Nephron progenitor cell (in vitro differentiated cells): ENCODE data around the gene NR6A1.

Source experiments
- DNase-seq: peaks from one replicate; pipeline ENCODE4 v3.0.0; 2021
- H3K27ac Mint-ChIP-seq: 2 replicates; pipeline ENCODE4 v1.8.0; 2021; ENCODE audit warnings: mild to moderate bottlenecking, moderate library complexity, mixed read lengths
- H3K27me3 Mint-ChIP-seq: 2 replicates; pipeline ENCODE4 v1.8.0; 2021; ENCODE audit warnings: mild to moderate bottlenecking, low read depth, mixed read lengths; ENCODE audit not compliant: poor library complexity
- H3K36me3 Mint-ChIP-seq: 2 replicates; pipeline ENCODE4 v1.8.0; 2021; ENCODE audit warnings: low read depth, mixed read lengths
- H3K4me1 Mint-ChIP-seq: 2 replicates; pipeline ENCODE4 v1.8.0; 2021; ENCODE audit warnings: mixed read lengths
- H3K4me3 Mint-ChIP-seq: 2 replicates; pipeline ENCODE4 v1.8.0; 2021; ENCODE audit warnings: mild to moderate bottlenecking, moderate library complexity, mixed read lengths
- H3K9me3 Mint-ChIP-seq: 2 replicates; pipeline ENCODE4 v1.8.0; 2021; ENCODE audit warnings: mild to moderate bottlenecking, moderate library complexity, mixed read lengths
- TF ChIP-seq, protein P1 (sequence below): fragments of 200-600 bp; sonication (generic); IDR thresholded peaks from 2 replicates; pipeline ENCODE4 v1.5.0; 2021; ENCODE audit warnings: antibody characterized with exemption

The NR6A1 gene

DNA sequence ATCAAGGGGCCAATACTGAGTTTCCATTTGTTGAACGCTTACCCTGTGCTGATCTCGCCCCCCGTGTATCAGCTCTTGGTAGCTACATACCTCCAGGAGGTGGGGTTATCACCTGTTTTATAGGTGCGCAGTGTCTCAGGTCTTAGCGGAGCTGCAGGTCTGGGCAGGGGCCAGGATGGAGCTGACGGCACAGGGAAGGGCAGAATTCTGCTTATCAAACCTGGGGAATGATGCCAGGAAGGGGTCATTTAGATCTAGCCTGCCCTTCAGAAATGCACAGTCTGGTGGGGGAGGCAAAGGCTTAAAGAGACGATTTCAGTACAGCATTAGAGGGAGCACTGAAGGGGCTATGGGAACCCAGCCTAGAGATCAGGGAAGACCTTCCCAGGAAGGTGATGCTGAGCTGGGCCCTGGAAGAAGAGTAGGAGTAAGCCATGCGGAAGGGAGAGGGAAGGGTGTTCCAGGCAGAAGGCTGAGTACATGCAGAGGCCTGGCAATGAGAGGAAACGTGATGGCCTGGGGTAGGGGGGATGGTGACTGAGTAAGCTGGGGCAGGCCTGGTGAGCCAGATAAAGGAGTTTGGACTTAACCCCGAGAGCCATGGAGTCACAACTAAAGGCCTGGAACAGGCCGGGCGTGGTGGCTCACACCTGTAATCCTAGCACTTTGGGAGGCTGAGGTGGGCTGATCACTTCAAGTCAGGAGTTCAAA is 37.3 kb upstream of the NR6A1 start:
- Mint-ChIP-seq H3K36me3 (peaks cover 3% of the 10 kb centered on the region), H3K9me3 (no peaks in the 10 kb centered on the region), H3K4me1 (peaks cover 23% of the 10 kb centered on the region), H3K27ac (peak overlapping the region; percentile 49), H3K27me3 (peaks cover under 1% of the 10 kb centered on the region), H3K4me3 (no peak overlapping the region)
- no peak for DNase-seq
- TF ChIP-seq, protein P1, sequence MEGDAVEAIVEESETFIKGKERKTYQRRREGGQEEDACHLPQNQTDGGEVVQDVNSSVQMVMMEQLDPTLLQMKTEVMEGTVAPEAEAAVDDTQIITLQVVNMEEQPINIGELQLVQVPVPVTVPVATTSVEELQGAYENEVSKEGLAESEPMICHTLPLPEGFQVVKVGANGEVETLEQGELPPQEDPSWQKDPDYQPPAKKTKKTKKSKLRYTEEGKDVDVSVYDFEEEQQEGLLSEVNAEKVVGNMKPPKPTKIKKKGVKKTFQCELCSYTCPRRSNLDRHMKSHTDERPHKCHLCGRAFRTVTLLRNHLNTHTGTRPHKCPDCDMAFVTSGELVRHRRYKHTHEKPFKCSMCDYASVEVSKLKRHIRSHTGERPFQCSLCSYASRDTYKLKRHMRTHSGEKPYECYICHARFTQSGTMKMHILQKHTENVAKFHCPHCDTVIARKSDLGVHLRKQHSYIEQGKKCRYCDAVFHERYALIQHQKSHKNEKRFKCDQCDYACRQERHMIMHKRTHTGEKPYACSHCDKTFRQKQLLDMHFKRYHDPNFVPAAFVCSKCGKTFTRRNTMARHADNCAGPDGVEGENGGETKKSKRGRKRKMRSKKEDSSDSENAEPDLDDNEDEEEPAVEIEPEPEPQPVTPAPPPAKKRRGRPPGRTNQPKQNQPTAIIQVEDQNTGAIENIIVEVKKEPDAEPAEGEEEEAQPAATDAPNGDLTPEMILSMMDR, result no peak

DNA sequence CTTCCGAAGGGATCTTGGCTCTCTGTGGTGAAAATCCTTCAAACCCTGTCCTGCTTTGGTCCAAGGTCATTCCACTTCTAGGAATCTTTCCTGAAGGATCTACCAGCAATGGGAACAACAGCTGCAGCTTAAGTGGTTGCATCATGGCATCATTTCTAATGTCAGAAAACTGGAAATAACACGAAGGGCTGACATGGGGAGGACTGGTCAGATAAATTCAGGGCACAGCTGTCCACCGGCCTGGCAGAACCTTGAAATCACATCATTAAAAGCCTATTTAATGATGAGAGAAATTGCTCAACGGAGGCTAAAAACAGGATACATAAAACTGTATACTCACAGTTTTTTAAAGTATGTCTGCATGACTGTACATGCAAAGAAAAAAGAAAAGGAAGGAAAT is 34.1 kb upstream of the NR6A1 start:
- peaks cover 17% of the 10 kb centered on the region for H3K4me1 Mint-ChIP-seq
- TF ChIP-seq, protein P1, result no peak
- no peak overlapping the region for H3K4me3 Mint-ChIP-seq
- H3K36me3 Mint-ChIP-seq, result peaks cover 3% of the 10 kb centered on the region
- H3K27ac Mint-ChIP-seq, result no peak overlapping the region
- no peak for DNase-seq
- H3K9me3 Mint-ChIP-seq, result no peaks in the 10 kb centered on the region
- peaks cover 3% of the 10 kb centered on the region for H3K27me3 Mint-ChIP-seq

DNA sequence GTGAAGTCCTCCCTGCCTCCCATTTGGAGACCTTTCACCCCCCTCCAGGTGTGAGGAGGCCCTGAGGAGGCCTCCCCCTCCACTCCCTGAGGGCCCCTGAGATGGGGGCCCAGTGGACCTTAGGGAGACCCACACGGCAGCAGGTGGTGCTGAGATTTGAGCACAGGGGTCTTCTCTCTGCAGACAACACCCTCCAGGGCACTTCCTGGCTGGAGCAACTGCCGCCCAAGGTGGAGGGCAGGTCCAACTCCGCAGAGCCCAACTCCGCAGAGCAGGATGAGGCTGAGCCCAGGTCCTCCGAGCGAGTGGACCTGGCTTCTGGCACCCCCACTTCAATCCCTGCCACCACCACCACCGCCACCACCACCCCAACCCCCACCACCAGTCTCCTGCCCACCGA is 32.8 kb upstream of the NR6A1 start:
- Mint-ChIP-seq H3K27me3 (peaks cover 3% of the 10 kb centered on the region), H3K4me3 (no peak overlapping the region), H3K27ac (no peak overlapping the region), H3K9me3 (no peaks in the 10 kb centered on the region), H3K4me1 (peaks cover 17% of the 10 kb centered on the region), H3K36me3 (peaks cover 3% of the 10 kb centered on the region)
- DNase-seq, result no peak
- TF ChIP-seq, protein P1, result no peak

DNA sequence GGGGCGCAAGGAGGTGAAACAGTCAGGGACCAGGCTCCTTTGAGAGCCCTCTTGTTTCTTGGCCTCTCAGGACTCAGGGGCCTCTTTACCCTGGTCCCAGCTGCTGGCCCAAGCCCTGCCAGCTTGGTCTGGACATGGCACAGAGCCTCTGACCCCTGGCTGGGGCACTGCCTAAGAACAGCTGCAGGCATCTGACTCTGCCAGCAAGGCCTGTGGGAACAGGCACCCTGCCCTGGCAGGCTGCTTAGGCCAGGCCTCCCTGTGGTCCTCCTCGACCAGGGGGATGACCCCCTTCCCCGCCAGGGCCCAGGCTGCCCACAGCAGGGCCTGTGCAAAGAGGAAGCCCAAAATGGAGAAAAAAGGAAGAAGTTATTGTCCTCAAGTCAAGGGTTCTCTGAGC is 31.3 kb upstream of the NR6A1 start:
- Mint-ChIP-seq H3K27me3 (peaks cover 6% of the 10 kb centered on the region), H3K36me3 (peaks cover 3% of the 10 kb centered on the region), H3K4me1 (peaks cover 17% of the 10 kb centered on the region), H3K9me3 (no peaks in the 10 kb centered on the region), H3K4me3 (no peak overlapping the region), H3K27ac (no peak overlapping the region)
- TF ChIP-seq, protein P1, result no peak
- no peak for DNase-seq

DNA sequence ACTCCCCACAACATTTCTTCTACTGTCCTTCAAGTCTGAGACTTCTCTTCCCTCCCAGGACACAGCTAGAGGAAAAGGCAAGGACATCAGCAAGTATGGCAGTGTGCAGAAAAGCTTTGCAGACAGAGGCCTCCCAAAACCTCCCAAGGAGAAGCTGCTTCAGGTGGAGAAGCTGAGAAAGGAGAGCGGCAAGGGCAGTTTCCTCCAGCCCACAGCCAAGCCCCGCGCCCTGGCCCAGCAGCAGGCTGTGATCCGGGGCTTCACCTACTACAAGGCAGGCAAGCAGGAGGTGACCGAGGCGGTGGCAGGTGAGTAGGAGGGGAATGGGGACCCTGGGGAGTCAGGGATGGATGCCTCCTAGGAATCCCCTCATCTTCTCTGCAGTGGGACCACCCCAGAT is 30.2 kb upstream of the NR6A1 start:
- Mint-ChIP-seq H3K27me3 (peaks cover 6% of the 10 kb centered on the region), H3K9me3 (no peaks in the 10 kb centered on the region), H3K27ac (peak overlapping the region; percentile 59)

More for the DNA sequence above, 30.2 kb upstream of the NR6A1 start:
- peaks cover 17% of the 10 kb centered on the region for H3K4me1 Mint-ChIP-seq
- H3K36me3 Mint-ChIP-seq, result peaks cover 3% of the 10 kb centered on the region
- no peak for DNase-seq
- no peak overlapping the region for H3K4me3 Mint-ChIP-seq
- TF ChIP-seq, protein P1, result no peak
